GM21447 (cell line): ENCODE data around the gene FAAP20.

Source experiments
- ATAC-seq: cut with Tn5 transposase; IDR thresholded peaks from one replicate; pipeline ENCODE4 v1.9.1; 2021; ENCODE audit not compliant: unreplicated experiment

Gene FAAP20

GRCh38 chr1:2230781-2231531, 36.4 kb upstream of the FAAP20 start:
- no peak for ATAC-seq

- ATAC-seq = no peak
Measured at GRCh38 chr1:2229911-2230731, 35.5 kb upstream of the FAAP20 start.

- no peak for ATAC-seq
Measured at GRCh38 chr1:2229037-2229864, 34.7 kb upstream of the FAAP20 start.

- no peak for ATAC-seq
Measured at GRCh38 chr1:2228694-2229036, 34.1 kb upstream of the FAAP20 start.

GRCh38 chr1:2228157-2228594, 33.6 kb upstream of the FAAP20 start, which contains the start of gene SKI:
SKI (plus strand) TSS chr1:2228319; CDS start chr1:2228767, 448 bp downstream.
- ATAC-seq = no peak

GRCh38 chr1:2227346-2228156, 33.0 kb upstream of the FAAP20 start:
- ATAC-seq = peak; percentile 78

- peak; percentile 5 for ATAC-seq
Measured at GRCh38 chr1:2226525-2227345, 32.2 kb upstream of the FAAP20 start.

- no peak for ATAC-seq
Measured at GRCh38 chr1:2224631-2225428, 30.3 kb upstream of the FAAP20 start.

GRCh38 chr1:2224170-2224584, 29.6 kb upstream of the FAAP20 start:
- ATAC-seq = no peak

GRCh38 chr1:2221271-2221670, 26.7 kb upstream of the FAAP20 start:
- ATAC-seq = no peak

- no peak for ATAC-seq
Measured at GRCh38 chr1:2216767-2217058, 22.1 kb upstream of the FAAP20 start.

GRCh38 chr1:2215909-2216766, 21.6 kb upstream of the FAAP20 start:
- ATAC-seq = no peak

GRCh38 chr1:2215329-2215728, 20.8 kb upstream of the FAAP20 start:
- ATAC-seq = no peak

GRCh38 chr1:2214541-2215241, 20.1 kb upstream of the FAAP20 start:
- no peak for ATAC-seq

GRCh38 chr1:2213576-2214505, 19.3 kb upstream of the FAAP20 start:
- no peak for ATAC-seq
